Measurements from ENCODE around the gene SMIM28.
"Not testable (repeated sequence)": the region's sequence is repeated elsewhere in the genome, so short reads cannot be mapped to it uniquely, and the experiment has no call there.

Gene SMIM28

GRCh38 chr6:138405816-138406413, 28.2 kb downstream of the SMIM28 start:
- DNase-seq (ENCODE audit: low read depth), result no peak

- no peak for DNase-seq (ENCODE audit: low read depth)
Measured at GRCh38 chr6:138406443-138406842, 28.7 kb downstream of the SMIM28 start.

- no peak for DNase-seq (ENCODE audit: low read depth)
Measured at GRCh38 chr6:138410048-138410735, 32.5 kb downstream of the SMIM28 start.

GRCh38 chr6:138410972-138411880, 33.5 kb downstream of the SMIM28 start:
- DNase-seq (ENCODE audit: low read depth), result no peak

GRCh38 chr6:138415125-138415524, 37.4 kb downstream of the SMIM28 start:
- DNase-seq (ENCODE audit: low read depth), result no peak

- no peak for DNase-seq (ENCODE audit: low read depth)
Measured at GRCh38 chr6:138416206-138416605, 38.5 kb downstream of the SMIM28 start.

- no peak for DNase-seq (ENCODE audit: low read depth)
Measured at GRCh38 chr6:138417493-138418117, 39.9 kb downstream of the SMIM28 start.

GRCh38 chr6:138418118-138418742, 40.5 kb downstream of the SMIM28 start:
- no peak for DNase-seq (ENCODE audit: low read depth)

- DNase-seq (ENCODE audit: low read depth), result no peak
Measured at GRCh38 chr6:138419766-138420165, 42.1 kb downstream of the SMIM28 start.

GRCh38 chr6:138420356-138420755, 42.7 kb downstream of the SMIM28 start:
- DNase-seq (ENCODE audit: low read depth), result no peak

- no peak for DNase-seq (ENCODE audit: low read depth)
Measured at GRCh38 chr6:138421089-138421488, 43.4 kb downstream of the SMIM28 start.

GRCh38 chr6:138421608-138422007, 43.9 kb downstream of the SMIM28 start:
- no peak for DNase-seq (ENCODE audit: low read depth)

- DNase-seq (ENCODE audit: low read depth), result no peak
Measured at GRCh38 chr6:138422861-138423260, 45.2 kb downstream of the SMIM28 start.

GRCh38 chr6:138424004-138424904, 46.5 kb downstream of the SMIM28 start:
- no peak for DNase-seq (ENCODE audit: low read depth)

- DNase-seq (ENCODE audit: low read depth), result not testable (repeated sequence)
Measured at GRCh38 chr6:138425256-138425655, 47.6 kb downstream of the SMIM28 start.

- no peak for DNase-seq (ENCODE audit: low read depth)
Measured at GRCh38 chr6:138426500-138427123, 48.9 kb downstream of the SMIM28 start.

GRCh38 chr6:138427701-138428100, 50.0 kb downstream of the SMIM28 start:
- no peak for DNase-seq (ENCODE audit: low read depth)

- DNase-seq (ENCODE audit: low read depth), result no peak
Measured at GRCh38 chr6:138428944-138429598, 51.4 kb downstream of the SMIM28 start.

GRCh38 chr6:138429761-138430160, 52.1 kb downstream of the SMIM28 start:
- no peak for DNase-seq (ENCODE audit: low read depth)
